GM19395 (cell line): ENCODE results near the gene MNX1.

ENCODE experiments used
- ATAC-seq: cut with Tn5 transposase; IDR thresholded peaks from one replicate; pipeline ENCODE4 v1.9.1; 2021; ENCODE audit warnings: mild to moderate bottlenecking, moderate library complexity; ENCODE audit not compliant: unreplicated experiment

The MNX1 gene

DNA sequence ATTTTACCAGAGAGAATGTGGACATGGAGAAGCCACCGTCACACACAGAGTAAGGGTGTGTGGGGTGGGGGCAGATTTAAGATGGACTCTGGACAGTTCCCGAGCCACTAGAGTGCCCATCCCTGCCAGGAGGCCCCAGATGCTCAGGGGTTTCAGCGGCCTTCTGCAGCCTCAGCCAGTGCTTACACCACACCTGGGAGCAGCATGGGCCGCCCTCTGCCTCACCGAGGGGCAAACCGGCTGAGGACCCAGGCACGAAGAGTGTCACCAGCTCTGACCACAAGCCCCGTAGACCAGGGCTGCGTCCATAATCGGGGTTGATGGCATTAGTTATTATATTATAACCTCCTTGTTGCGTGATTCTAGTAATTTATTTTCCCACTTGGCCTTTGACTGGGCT is 6.7 kb upstream of the MNX1 start:
- ATAC-seq, result no peak

DNA sequence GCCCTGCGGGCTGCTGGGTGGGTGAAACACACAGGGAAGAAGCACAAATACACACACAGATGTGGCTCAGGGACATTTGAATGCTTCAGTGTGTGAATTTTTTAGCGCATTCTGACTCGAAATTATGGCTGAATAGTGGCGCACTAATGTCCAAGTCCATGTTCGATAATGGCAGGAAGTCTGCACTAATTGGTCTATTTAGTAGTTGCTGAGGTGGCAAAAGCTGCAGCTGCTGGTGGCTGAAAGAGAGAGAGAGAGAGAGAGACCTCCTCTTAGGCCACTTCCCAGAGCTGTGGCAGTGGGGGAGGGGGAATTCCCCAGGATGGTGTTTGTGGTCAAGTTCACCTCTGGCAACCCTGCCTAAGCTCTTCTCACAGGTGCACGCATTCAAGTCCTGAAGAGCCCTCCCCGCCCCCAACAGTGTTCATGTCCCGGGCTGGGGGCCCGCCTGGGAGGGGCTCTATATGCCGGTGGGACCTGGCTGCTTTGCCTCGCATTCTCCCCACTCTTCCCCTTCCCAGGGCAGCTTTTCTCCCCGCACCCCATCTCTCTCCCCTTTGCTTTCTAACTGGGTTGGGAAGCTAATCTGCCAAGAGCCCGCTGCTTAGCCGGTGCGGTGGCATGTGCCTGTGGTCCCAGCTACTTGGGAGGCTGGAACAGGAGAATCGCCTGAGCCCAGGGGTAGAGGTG is 6.0 kb upstream of the MNX1 start:
- ATAC-seq, result peak; percentile 65

DNA sequence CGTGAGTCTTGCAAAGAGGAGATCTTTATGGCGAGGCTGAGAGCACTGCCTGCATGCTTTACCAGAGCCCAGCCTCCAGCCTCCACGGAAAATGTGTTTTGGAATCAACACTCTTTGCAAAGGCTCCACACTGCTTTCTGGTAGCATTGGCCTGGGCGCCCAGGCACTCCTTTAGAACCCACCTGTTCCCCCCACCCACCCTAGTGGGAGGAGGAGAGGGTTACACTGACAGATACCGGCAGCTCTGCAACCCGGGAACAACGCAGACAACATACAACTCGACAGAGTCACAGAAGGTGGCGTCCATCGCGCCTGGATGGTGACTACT is 5.5 kb upstream of the MNX1 start:
- peak; percentile 5 for ATAC-seq

DNA sequence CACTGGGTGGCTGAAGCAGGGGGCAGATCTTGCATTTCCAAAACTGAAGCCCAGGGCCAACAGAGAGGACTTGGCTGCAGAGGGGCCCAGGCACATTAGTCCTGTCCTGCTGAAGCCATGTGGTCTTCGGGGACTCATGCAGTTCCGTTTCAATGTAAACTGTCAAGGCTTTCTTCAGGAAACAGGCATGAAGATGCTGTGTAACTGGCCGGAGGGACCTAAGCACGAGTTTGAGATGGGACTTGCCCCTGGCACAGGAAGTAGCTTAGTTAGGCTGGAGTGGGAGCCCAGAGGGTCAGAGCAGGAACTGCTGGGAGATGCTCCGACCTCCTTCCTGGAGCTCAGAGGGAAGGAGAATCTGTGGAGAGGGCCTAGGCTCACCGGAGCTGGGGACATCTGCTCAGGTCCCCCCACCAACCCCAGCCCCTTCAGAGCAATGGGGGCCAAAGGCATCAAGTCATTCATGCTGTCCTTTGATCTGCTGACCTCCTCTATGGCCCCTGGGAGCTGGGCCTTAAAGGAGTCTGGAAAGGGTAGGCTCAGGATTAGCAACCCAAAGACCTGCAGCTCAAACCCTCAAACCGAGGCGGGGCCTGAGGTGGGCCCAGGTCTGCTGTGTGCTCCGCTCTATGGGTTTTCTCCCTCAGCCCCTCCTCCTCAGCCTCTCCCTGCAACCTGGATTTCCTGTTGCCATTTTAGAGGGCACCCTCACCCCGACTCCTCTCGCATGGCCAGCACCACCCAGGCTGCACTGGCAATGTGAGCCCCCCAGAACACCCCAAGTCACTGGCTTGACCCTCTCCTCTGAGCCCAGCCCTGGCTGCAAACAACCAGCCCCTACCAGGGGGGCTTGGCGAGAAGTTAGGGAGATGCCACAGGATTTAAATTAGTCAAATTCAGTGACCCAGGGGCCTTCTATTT is 4.4 kb upstream of the MNX1 start:
- ATAC-seq, result no peak

DNA sequence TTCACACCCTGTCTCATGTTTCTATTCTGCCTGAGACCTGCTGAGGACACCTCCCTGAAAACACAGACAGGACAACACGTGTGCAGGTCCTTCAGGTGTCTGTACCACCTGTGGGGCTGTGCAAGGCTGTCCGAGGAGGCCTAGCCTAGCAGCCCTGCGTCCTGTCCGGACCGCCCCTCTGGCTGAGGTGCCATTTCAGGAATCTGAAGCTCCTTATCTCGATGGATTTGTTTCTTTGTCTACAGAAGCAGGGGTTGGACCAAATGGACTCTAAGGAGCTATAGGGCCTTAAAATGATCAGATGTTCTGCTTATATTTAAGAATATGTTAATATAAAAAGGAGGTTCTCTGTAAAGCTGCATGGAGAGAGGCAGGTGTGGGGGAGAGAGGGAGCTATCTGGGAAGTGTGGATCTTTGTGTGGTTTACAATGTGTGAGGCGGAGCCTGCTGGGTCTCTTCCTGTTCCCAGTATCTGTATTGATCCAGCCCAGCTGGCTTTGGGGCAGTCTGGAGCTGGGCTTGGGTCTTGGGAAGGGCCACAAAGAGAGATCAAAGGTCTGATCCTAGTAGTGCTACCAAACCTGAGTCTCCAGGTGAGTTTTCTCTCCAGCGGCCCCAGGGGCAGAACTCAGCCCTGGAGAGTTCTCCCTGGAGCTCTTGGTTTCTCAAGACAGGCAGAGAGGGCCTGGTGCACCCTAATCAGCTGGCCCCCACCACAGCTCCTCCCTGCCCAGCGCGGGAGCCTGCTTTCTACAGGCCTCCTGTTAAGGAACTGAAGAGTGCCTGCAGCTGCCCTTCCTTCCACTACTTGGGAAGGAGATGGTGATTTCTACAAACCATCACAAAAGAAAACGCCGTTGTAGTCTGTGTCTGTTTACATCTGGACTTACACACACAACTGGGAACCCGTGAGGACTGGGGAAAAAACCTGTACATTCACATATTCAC is 3.4 kb upstream of the MNX1 start:
- no peak for ATAC-seq

DNA sequence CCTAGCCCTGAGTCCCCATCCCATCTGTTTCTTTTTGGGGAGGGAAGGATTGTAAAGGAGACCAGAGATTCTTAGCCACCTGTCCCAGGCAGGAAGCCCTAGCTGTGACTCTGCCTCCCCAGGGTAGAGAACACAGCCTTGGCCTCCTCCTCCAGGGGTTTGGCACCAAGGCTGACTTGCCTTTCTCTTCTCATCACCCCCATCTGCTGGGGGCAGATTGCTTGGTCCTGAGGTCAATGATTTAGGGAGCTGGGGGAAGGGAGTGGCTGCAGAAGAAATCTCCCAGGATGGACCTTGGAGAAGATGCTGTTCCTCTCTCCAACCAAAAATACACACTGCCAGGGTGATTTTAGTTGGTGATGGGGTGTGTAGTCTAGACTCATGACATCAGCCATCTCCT is 2.6 kb upstream of the MNX1 start:
- ATAC-seq, result no peak

DNA sequence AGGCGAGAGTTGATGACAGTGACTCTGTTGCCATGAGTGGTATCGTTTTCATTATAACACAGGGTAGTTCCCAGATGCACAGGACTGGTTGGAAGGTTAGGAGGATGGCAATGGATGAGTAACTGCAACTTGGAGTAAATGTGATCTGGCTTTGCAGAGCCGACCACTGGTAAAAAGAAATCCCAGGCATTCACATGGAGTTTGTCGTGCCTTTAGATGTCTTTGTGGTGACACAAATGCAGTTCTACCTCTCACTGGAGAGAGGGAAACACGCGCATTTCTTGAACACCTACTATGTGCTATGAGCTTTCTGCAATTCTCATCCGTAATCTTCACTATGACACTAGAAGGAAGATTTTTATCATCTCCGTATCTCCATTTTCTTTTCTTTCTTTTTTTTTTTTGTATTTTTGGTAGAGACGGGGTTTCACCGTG is 1.7 kb upstream of the MNX1 start:
- ATAC-seq, result no peak

DNA sequence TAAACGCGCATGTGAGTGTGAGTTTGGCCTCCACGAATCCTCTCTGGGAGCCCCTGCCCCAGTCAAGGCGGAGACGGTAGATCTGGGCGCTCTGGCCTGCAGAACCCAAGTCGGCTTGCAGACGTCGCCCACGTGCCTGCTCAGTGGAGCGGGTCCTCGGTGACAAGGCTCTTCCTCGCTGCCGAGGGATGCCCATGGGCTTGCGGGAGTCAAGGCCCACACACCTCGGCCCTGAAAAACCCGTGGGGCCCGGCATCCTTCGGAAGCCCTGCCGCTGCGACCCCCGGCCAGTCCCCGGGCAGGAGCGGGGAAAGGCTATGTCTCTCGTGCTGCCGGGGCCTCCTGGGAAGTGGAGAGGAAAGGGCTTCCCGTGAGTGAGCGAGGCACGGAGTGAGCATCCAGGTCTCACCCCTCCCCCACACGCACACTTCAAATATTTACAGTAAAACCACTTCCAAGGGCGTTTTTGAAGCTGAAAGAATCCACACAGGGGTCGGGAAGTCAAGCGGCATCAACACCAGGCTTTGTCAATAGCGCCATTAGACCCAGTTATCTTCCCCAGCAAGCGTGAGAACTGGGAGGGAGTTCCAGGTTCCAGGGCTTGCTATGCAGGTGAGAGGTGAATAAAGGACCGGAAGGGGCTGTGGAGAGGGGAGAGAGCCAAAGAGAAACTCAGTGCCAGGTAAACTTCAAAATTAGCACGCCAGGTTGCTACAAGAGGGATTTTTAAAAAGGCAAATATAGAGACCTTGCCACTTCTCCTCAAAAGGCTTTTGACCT is 1.1 kb upstream of the MNX1 start:
- ATAC-seq, result peak; percentile 14

DNA sequence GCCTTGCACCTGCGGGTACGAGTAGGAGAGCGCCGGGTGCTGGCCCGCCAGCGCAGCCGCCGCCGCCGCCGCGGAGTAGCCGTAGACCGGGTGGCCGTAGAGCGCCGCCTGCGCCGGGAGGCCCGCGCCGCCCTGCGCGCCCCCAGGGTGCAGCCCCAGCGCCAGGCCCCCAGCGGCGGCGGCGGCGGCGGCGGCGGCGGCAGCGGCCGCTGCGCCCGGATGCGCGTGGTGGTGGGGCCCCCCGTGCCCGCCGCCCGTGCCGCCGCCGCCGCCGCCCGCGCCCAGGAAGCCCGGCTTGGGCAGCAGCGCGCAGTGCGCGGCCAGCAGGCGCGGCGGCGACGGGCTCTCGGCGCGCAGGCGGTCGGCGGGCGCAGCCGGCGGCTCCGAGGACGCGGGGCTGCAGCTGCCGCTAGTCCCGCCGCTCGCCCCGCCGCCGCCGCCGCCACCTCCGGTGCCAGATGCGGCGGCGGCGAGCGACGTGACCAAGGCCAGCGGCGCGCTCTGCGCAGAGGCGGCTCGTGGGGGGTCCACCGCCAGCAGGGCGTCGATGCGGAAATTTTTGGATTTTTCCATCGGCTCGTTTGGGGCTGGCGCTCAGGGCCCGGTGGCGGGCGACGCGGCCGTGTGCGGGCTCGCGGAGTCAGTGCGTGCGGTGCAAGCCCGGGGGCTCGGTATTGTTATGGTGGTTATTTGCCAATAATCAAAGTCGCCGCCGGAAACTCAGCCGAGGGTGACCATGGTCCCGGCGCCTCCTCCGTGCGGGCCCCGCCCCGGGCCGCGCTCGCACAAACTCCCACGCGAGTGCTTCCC is 480 bp downstream of the MNX1 start:
- peak; percentile 38 for ATAC-seq

DNA sequence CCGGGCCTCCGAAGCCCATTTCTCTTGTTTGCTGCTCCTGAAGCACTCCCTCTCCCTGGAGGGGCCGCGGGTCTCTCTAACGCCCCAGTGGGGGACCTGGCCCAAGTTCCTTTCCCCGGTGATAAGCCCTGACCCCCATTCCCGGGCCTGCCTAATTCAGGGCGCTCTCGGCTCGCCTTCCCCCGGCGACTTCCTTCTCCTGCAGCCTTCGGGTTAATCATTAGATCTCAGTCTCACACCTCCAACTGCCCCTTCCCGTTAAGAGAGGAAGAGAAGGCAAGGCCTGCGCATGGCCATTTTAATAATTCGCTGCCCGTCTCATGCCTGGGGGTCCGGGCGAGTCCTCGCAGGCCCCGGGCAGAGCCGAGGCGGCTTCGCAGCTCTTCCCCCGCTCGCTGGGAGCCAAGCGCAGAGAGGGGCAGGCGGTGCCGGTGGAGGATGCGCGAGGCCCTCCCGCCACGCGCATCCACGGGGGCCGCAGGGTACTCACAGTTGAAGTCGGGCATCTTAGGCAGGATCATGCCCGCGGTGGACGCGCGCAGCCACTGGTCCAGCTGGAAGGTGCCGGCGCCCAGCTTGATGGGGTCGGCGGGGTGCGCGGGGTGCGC is 1.2 kb downstream of the MNX1 start:
- ATAC-seq, result peak; percentile 36

DNA sequence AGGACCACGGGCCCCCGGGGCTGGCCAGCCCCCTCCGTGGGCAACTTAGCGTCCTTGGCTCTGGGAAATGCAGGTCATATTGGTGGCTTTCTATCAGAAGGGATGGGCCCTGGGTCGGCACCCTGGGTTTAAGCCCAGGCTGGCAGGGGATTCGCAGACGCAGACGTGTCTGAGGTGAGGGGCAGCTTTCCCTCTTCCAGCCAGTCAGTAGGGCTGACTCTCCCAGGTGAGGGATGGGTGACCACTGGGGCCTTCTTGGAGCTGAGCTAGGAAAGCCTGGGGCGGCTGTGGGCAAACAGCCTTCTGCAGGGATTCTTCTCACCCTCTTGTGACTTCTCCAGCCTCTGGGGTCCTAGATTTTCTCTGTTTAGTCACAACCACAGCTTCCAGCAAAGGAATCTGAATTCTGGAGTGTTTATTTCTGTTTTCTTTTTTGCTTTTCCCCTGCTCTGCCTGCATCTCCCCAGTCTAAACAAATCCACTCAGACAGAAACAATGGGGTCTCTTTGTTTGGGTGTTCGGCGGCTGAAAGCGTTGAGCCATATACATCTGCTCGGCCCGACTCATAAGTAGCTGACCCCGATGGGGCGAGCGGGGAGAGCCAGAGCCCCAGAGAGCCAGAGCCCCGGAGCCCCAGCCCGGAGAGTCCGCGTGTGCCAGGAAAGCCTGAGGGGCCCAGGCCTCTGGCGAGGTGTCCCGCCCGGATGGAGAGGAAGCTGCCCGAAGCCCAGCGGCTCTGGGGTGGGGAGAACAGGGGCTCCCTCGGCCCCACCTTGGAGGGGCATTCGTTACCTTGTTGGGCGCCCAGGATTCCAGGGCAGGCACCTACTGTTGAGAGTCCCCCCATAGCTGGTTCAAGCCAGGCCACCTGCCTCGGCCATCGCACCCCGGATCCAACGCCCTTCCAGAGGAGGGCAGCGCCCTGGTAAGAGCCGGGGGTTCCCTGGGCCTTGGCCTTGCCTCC is 2.0 kb downstream of the MNX1 start:
- no peak for ATAC-seq

DNA sequence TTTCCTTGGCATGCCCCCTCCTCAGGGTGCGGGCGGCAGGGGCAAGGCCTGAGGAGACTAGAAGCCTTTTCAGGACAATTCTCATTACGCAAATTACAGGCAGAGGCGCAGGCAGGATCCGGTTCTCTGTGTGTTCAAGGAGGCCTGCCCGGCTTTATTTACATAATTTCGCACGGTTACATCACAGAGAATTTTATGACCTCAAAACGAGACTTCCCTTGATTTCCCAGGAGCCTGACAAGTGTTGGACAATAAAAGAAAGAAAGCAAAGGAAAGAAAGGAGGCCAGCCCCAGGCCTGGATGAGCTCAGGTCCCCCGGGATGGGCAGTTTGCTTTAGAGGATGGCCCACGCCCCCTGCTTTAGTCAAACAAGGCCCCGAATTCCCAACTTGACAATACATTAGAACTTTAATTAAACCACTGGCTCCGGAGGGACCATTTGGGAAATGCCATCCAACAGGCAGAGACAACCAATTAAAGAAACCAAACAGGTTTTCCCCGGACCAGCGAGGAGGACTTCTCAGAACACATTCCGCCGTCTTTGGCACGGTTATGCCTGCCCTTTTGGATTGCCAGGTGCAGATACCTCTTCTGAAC is 2.9 kb downstream of the MNX1 start:
- no peak for ATAC-seq

DNA sequence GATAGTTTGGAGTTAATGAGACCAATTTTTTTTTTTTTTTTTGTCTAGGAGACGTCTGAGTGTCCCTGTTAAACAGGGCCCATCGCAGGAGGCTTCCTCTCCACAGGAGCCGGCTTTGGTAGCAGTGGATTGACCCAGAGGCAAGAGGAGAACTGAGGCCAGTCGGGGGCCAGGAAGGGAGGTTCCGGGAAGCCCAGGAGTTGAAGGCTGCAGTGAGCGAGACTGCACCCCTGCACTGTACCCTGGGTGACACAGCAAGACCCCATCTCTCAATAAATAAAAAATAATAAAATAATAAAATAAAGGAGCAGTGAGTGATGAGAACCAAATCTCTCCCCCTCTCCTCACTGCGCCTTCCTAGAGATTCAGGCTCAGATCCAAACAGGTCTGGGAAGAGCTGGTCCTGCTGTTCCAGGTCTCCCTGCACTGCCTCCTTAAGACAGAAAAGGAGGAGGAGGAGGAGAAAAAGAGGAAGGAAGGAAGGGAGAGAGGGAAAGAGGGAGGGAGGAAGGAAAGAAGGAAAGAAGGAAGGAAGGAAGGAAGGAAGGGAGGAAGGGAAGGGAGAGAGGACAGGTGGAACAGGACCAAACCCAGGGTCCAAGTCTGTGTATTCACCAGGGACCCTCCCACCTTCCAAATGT is 3.5 kb downstream of the MNX1 start:
- no peak for ATAC-seq

DNA sequence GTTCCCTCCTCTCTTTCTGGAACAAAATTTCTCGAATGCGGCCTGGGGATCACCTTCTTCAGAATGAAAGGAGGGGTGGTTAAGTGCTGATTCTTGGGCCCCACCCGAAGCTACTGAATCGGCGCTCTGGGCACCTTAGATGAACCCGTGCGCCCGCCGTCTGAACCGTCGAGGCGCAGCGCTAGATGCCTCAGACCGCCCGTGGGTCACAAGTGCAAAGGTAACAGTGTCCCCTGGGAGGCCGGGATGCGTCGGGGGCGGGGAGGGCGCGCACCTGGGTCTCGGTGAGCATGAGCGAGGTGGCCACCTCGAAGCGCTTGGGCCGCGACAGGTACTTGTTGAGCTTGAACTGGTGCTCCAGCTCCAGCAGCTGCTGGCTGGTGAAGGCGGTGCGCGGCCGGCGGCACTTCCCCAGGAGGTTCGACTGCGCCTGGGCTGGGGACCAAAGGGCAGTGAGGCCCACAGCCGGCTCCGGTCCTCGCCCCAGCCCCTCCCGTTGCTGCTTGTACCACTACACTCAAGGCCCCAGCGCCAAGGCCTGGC is 4.2 kb downstream of the MNX1 start:
- ATAC-seq, result no peak

DNA sequence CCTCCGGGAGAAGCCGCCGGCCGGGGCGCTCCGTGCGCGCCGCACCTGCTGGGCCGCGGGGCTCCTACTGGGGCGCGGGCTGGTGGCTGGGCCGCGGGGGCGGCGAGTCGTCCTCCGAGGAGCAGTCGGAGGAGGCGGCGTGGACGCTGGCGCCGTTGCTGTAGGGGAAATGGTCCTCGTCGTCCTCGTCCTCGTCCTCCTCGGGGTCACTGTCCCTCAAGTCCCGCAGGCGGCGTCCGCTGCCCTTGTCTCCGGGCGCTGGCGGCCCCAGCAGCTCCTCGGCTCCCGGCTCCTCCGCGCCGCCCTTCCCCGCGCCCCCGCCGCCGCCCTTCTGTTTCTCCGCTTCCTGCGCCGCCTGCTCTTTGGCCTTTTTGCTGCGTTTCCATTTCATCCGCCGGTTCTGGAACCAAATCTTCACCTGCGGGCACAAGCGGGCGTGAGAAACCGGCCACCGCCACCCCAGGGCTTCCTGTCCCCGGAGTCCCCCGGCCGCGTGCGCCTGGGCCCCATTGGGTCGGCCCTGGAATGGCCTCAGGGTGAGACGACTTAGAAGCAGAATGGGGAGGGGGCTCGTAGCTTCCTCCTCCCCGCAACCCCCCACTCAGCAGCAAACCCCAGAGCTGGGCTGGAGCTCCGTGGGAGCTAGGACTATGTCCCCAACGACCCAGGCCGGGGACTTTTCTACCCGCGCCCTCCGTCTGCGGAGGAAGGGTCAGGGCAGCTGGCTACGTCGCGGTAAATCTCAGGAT is 4.8 kb downstream of the MNX1 start:
- no peak for ATAC-seq
